ENCODE data around the gene LRRC10B. TPM values are rescaled to one million over a fixed set of nuclear protein-coding genes. Genes with fewer than 3 reads are reported as not detected.

The LRRC10B gene
- total RNA-seq, 1 donor from 2014 or later = 10.0 TPM

GRCh38 chr11:61534933-61535839 is 26.6 kb downstream of the LRRC10B start:
- no peak for DNase-seq (ENCODE audit: extremely low spot score, unreplicated experiment)
- Mint-ChIP-seq H3K27me3 (no peaks in the 10 kb centered on the region), H3K9me3 (no peaks in the 10 kb centered on the region), H3K4me1 (ENCODE audit: unreplicated experiment) (peaks cover 36% of the 10 kb centered on the region), H3K27ac (peak overlapping the region; percentile 79), H3K4me3 (no peak overlapping the region), H3K36me3 (peaks cover 3% of the 10 kb centered on the region)
- no peak for TF ChIP-seq CTCF (conservative IDR thresholded peaks at IDR 0.05)

GRCh38 chr11:61535998-61536675 is 27.6 kb downstream of the LRRC10B start:
- Mint-ChIP-seq H3K27me3 (no peaks in the 10 kb centered on the region), H3K4me3 (no peak overlapping the region), H3K27ac (no peak overlapping the region), H3K9me3 (no peaks in the 10 kb centered on the region), H3K36me3 (peaks cover 3% of the 10 kb centered on the region), H3K4me1 (ENCODE audit: unreplicated experiment) (peaks cover 39% of the 10 kb centered on the region)
- TF ChIP-seq CTCF (conservative IDR thresholded peaks at IDR 0.05) = no peak
- no peak for DNase-seq (ENCODE audit: extremely low spot score, unreplicated experiment)

- peaks cover 3% of the 10 kb centered on the region for H3K36me3 Mint-ChIP-seq
- H3K9me3 Mint-ChIP-seq = no peaks in the 10 kb centered on the region
- H3K27ac Mint-ChIP-seq = no peak overlapping the region
- H3K27me3 Mint-ChIP-seq = no peaks in the 10 kb centered on the region
- no peak for DNase-seq (ENCODE audit: extremely low spot score, unreplicated experiment)
- no peak overlapping the region for H3K4me3 Mint-ChIP-seq
- TF ChIP-seq CTCF (conservative IDR thresholded peaks at IDR 0.05) = no peak
- peaks cover 42% of the 10 kb centered on the region for H3K4me1 Mint-ChIP-seq (ENCODE audit: unreplicated experiment)
These were observed 28.2 kb downstream of the LRRC10B start for GRCh38 chr11:61536676-61537270.

GRCh38 chr11:61537326-61537725 is 28.8 kb downstream of the LRRC10B start:
- DNase-seq (ENCODE audit: extremely low spot score, unreplicated experiment) = no peak
- no peak for TF ChIP-seq CTCF (conservative IDR thresholded peaks at IDR 0.05)
- H3K27me3 Mint-ChIP-seq = no peaks in the 10 kb centered on the region
- H3K4me1 Mint-ChIP-seq (ENCODE audit: unreplicated experiment) = peaks cover 44% of the 10 kb centered on the region
- H3K27ac Mint-ChIP-seq = no peak overlapping the region
- no peak overlapping the region for H3K4me3 Mint-ChIP-seq
- no peaks in the 10 kb centered on the region for H3K9me3 Mint-ChIP-seq
- H3K36me3 Mint-ChIP-seq = peaks cover 3% of the 10 kb centered on the region

GRCh38 chr11:61538636-61538961 is 30.1 kb downstream of the LRRC10B start:
- Mint-ChIP-seq H3K9me3 (no peaks in the 10 kb centered on the region), H3K27me3 (no peaks in the 10 kb centered on the region), H3K27ac (no peak overlapping the region), H3K4me3 (no peak overlapping the region), H3K4me1 (ENCODE audit: unreplicated experiment) (peaks cover 41% of the 10 kb centered on the region), H3K36me3 (peaks cover 3% of the 10 kb centered on the region)
- no peak for DNase-seq (ENCODE audit: extremely low spot score, unreplicated experiment)
- TF ChIP-seq CTCF (conservative IDR thresholded peaks at IDR 0.05) = no peak
